Neural cell (in vitro differentiated cells): ENCODE results near the gene PDE3A.

Experiments used
- CTCF ChIP-seq: fragments of 450-650 bp; IDR thresholded peaks from 2 replicates; pipeline ENCODE4 v1.5.1; 2014; ENCODE audit warnings: antibody characterized with exemption, mild to moderate bottlenecking, moderate library complexity; ENCODE audit not compliant: poor library complexity, severe bottlenecking
- EZH2 ChIP-seq: fragments of 200-600, 300-800 bp; shearing (Covaris generic), sonication (generic); IDR thresholded peaks from 2 replicates; pipeline ENCODE4 v1.6.1; 2014; ENCODE audit warnings: antibody characterized with exemption, low read length, borderline replicate concordance, mild to moderate bottlenecking; ENCODE audit not compliant: insufficient read depth, poor library complexity, severe bottlenecking
- TAF1 ChIP-seq: IDR thresholded peaks from 2 replicates; pipeline ENCODE4 v1.6.1; 2012; ENCODE audit warnings: low read depth

- TF ChIP-seq CTCF (no peak), TAF1 (no peak), EZH2 (no peak)
These were observed 6.9 kb upstream of the PDE3A start for GRCh38 chr12:20361416-20361815.
